GM19455 (cell line): ENCODE data around the gene TM4SF5.

Experiments used
- ATAC-seq: cut with Tn5 transposase; IDR thresholded peaks from one replicate; pipeline ENCODE4 v1.9.1; 2021; ENCODE audit not compliant: unreplicated experiment

The TM4SF5 gene

DNA sequence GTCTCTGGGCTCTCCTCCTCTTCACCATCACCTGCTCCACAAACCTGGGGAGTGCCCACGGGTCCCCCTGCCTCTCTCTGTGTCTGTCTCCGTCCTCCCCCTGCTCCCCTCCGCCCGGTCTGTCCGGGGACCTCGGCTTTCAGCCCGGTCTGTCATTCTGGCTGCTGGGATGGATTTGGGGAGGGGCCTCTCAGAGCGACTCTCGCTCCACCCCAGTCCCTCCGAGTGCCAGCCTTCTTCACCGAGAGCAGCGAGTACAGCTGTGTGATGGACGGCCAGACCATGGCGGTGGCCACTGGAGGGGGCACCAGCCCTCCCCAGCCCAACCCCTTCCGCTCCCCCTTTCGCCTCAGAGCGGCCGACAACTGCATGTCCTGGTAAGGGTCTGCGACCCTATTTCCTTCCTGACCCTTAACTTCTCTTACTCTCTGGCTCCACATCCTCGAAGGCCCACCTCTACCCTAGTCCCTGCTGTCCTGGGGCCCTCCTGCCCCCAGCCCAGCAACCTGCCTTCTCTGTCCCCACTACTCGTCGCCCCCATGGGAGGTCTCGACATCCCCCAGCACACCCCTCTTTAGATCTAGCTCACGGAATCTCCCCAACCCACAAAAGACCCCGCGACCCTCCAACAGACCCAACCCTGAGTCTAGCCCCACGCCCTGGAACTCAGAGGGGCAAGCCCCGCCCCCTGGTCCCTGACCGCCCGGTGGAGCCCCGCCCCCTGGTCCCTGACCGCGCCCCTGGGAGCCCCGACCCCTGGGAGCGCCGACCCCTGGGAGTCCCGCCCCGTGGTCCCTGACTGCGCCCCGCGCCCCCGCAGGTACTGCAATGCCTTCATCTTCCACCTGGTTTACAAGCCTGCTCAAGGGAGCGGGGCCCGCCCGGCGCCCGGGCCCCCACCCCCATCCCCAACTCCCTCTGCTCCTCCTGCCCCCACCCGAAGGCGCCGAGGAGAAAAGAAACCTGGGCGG, 26.4 kb upstream of the TM4SF5 start:
- ATAC-seq = no peak

DNA sequence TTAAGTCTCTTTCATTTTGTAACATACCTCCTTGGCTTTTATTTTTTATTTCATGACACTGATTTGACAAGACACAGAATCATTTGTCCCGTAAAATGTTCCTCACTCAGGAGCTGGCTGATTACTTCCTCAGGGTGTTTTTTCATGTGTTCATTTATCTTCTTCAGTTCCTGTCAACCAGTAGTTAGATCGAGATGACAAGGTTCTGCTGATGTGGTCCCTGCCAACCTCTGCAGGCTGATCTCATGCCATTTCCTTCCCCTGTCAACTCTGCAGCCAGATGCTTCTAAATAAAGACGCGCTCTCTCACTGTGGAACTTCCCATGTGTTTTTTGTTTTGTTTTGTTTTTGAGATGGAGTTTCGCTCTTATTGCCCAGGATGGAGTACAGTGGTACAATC, 23.8 kb upstream of the TM4SF5 start:
- ATAC-seq = no peak

DNA sequence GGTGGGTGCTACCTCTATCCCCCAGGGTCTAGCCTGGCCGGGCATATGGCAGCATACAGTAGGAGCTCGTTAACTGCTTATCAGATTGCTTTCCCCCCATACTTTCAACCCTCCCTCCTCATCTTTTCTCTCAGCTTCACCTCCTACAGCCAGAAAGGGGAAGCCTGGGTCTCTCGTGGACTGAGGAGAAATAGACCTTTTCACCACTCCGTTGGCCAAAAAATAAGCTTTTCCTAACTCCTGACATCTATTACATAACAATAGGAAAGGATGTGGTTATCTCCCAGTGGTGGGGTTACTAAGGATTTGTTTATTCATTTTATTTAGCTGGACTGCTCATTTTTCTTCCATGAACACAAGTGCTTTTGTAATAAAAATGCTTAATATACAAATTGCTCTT, 23.0 kb upstream of the TM4SF5 start:
- no peak for ATAC-seq

DNA sequence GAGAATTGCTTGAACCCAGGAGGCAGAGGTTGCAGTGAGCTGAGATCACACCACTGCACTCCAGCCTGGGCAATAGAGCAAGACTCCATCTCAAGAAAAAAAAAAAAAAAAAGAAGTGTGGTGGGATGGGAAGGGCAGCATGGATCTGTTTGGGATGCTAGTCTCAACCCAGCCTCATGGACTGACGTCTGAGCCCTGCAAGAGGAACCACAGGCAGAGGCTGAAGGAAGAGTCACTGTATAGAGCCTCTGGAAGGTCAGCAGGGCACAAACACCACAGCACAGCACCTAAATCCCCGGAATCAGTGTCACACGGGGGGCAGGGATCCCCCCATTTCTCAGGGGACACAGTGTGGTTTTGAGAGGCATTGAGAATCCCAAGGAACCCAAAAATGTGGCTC, 21.1 kb upstream of the TM4SF5 start:
- no peak for ATAC-seq

DNA sequence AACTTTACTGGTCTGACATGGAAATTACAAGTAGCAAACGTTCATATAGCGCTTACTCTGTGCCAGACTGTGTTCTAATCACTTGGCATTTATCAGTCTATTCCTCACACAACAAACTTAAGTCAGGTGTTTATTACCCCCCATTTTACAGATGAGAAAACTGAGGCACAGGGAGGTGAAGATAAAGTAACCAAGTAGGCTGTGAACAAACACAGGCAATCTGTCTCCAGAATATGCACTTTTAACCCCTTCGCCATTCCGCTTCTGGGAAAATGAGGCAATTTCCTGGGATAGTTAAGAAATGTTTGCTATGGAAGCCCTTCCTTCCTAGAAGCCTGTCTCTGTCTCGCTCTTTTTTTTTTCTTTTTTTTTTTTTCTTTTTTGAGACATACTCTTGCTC, 19.8 kb upstream of the TM4SF5 start:
- ATAC-seq = no peak

DNA sequence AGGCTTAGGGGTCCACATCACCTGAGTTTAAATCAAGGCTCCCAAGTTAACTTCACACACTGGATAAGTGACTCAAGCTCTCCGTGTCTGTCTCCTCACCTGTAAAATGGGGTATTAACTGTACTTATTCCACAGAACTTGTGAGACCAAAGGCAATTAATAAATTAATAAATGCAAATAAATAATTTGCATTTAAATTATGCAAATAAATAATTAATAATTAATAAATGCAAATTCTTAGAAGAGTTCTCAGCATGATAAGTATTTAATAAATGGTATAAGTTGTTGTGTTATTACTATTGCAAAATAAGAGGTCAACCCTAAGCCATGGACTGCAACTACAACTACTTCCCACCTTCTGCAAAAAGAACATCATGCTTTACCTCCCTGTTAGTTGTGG, 18.3 kb upstream of the TM4SF5 start:
- no peak for ATAC-seq

DNA sequence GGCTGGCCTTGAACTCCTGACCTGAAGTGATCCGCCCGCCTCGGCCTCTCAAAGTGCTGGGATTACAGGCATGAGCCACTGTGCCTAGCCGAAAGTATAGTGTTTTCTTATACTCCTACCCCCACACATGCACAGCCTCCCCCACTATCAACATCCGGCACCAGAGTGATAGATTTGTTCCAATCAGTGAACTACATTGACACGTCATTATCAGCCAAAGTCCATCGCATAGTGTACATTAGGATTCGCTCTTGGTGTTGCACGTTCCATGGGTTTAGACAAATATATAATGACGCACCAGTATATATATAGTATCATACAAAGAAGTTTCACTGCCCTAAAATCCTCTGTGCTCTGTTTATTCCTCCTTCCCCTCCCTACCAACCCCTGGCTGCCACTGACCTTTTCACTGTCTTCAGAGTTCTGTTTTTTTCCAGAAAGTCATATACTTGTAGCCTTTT, 11.9 kb upstream of the TM4SF5 start:
- no peak for ATAC-seq

DNA sequence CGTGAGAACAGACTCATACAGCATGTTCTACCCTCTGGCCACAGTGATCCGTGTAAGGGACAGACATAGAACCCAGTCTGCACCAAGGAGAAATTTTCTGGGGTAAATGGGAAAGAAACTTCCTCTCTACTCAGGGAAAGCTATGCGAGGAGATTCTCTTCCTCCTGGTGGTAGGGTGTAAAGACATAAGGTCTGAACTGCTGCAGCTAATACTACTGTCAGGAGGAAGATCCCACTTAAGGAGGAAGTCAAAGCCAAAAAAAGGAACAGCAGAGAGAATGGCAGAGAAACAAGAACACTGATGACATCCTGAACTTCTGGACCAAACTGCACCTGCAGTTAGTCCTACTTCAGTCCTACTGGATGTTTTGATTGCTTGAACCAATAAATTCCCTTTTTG, 7.1 kb upstream of the TM4SF5 start:
- no peak for ATAC-seq

DNA sequence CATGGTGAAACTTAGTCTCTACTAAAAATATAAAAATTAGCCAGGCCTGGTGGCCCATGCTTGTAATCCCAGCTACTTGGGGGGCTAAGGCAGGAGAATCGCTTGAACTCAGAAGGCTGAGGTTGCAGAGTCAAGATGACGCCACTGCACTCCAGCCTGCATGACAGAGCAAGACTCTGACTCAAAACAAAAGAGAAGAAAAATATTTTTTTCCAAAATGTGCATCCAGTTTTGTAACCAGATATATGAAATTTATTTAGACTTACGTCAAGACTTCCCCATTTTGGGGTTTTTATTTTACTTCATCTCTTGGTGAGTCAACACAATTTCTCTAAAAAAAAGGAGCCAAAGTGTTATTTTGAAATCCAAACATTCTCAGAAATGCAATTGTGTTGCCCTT, 5.5 kb upstream of the TM4SF5 start:
- no peak for ATAC-seq

DNA sequence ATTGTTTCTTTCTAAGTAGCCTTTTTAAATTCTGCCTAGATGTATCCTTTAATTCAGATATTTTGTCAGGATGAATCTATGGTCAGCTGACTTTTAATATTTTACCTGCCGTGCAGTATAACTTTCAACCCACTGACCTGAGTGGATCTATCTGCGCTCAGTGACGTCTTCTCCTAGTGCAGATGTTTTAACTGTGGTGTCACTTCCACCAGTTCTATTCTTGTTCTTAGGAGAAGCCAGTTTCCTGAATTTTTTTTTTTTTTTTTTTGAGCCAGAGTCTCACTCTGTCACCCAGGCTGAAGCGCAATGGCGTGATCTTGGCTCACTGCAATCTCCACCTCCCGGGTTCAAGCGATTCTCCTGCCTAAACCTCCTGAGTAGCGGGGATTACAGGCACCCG, 5.0 kb upstream of the TM4SF5 start:
- no peak for ATAC-seq

DNA sequence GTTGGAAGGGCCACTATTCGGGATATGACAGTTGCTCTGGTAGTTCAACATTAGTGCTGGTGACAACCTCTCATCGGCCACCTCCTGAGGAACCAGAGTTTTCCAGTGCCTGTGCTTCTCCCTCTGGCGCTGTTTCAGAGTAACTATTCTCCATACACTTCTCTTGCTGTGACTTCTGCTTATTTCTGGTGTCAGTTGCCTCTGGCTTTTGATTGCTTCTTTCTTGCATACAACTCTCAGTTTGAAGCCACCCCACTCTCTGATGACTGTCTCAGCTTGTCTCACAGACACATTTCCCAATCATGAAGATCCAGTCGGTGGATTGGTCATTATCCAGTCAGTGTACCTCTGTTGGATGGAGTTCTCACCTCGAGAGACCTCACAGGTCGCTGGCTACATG, 3.4 kb upstream of the TM4SF5 start:
- no peak for ATAC-seq

DNA sequence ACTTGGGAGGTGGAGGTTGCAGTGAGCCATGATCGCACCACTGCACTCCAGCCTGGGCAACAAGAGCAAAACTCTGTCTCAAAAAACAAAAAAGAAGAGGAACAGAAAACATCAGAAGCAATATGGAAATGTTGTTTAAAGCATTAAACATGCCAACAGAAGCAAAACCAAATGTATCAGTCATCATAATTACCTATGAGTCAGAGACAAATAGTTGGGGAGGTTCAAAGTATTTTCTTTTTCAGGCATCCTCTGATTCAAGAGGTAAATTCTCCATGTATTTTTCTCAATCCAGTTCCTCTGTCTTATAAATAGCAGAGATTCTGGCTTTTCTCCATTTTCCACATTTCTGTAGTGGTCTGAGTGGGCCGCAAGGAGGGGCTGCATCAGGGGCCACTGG, 2.1 kb upstream of the TM4SF5 start:
- ATAC-seq = no peak

DNA sequence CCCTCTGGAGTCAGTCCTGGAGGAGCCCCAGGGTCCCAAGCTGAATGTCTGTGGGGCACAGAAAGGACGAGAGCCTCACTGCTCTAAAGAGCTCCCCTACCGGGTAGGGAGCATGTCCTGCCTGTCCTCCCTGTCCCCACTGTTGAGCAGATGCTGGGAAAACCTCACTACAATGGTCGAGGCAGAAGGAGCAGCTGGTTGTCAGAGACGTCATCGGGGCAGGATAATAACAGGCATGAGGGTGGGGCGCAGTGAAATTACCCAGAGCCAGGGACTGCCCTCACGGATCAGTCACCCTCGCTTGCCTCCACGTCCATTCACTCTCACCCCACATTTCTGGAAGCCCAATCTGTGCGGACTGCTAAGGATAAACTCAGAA, 538 bp downstream of the TM4SF5 start:
- no peak for ATAC-seq

DNA sequence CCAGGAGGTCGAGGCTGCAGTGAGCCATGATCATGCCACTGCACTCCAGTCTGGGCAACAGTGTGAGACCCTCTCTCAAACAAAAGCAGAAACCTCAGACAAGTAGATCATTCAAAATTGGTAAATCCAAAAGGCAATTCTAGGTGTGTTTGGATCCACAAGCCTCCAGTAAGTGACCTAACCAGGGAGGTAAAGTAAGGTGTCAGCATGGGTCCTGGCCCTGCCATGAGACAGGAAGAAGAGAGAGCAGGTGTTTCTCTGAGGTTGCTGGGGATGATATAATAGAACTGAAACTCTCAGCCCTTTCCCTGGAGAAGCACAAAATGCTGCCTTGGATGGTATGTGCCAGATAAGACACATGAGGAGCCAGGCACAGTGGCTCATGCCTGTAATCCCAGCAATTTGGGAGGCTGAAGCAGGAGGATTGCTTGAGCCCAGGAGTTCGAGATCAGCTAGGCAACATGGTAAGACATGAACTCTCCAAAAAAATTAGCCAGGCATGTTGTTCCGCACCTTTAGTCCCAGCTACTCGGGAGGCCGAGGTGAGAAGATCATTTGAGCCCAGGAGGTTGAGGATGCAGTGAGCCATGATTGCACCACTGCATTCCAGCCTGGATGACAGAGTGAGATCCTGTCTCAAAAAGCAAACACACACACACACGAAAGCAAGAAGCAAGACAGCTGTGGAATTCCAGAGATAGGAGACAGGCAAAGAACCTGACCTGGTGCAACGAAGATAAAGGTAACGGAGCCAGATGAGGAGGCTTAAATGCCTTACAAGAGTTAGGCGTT, 6.5 kb downstream of the TM4SF5 start:
- ATAC-seq = no peak

DNA sequence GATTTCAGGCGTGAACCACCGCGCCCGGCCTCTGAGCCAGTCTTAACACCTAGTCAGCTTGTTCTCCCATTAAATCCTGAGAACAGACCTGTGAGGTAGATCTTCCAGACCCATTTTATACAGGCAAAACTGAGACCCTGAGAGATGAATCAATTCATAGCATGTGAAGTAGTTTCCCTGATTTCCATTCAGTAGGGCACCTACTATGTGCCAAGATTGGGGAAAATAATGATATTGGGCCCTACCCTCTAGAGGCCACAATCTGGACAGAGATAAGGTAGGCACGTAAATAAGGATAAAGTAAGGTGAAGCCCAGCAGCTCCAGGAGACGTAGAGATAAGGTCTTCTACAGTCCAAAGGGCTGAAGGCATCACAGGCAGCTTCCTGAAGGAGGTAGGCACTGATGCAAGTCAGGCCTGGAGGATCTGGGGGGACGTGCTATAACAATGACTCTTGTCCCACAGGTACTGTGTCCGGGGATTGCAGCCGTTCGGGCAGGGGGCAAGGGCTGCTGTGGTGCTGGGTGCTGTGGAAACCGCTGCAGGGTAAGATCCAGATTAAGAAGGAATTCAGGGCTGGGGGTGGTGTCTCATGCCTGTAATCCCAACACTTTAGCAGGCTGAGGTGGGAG, 8.8 kb downstream of the TM4SF5 start:
- ATAC-seq = no peak

DNA sequence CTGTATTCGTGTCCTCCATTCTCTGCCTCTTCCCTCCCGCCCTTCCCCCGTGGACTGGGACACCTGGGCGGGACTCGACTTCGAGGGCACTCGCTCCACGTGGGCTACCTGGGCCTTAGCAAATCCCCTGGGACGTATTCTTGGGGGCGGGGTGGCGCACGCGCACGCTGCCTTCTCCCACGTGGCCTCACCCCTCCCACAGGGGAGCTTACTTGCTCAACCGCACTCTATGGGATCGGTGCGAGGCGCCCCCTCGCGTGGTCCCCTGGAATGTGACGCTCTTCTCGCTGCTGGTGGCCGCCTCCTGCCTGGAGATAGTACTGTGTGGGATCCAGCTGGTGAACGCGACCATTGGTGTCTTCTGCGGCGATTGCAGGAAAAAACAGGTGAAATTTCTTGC, 11.0 kb downstream of the TM4SF5 start:
- no peak for ATAC-seq

DNA sequence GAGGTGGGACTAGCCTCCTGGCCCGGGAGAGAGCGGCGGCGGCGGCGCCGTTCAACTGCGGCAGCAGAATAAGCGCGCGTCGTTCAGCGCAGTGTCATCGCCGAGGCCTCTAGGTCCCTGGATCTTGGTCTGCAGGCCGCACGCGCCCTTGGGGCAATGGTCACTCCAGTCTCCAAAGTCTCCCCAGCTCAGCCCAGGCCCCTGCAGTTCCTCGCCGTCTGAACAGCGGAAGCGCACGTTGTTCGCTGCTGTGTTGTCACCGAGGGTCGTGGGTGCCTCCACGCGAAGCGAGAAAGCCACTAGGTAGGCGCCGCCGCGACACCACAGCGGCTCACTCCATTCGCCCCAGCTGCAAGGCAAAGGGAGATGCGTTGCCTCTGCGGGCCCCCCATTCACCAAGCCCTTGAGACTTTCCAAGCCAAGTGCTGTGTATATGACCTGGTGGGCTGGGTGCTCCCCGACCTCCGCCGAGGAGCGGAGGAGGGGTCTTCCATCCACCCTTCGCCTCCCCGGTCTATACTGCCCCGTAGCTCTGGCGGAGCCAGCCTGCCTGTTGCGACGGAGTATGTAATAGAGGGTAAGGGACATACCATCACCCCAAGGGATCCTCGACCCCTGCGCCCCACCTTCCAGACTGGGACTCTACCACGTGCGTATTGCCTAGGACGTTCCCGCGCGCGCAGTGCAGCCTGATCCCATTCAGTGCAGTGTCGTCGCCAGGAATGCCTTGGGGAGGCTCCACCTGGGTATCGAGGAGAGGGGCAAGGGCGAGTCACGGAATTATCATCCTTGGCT, 13.8 kb downstream of the TM4SF5 start:
- ATAC-seq = no peak

DNA sequence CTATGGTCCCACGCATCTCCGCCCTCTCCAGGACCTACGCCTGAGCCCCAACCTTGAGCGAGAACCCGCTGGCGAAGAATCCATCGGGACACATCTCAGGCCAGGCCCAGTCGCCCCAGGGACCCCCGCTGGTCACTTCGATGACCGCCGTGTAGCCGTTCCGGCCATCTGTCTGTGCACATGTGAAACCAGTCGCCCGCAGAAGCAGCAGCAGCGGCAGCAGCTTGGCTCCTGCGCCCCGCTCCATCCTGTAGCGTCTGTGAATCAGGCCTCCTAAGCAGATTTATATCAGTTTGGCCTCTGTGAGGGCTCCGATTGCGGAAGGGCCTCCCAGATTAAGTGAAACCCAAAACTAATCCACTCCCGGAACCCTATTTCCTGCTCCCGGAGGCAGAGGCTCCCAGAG, 14.4 kb downstream of the TM4SF5 start, which contains the start of gene VMO1:
Gene VMO1, minus strand, starts transcription at position 259 of the 406 bp plus-strand sequence. Its CDS starts 12 bp downstream, at position 247.
- no peak for ATAC-seq

DNA sequence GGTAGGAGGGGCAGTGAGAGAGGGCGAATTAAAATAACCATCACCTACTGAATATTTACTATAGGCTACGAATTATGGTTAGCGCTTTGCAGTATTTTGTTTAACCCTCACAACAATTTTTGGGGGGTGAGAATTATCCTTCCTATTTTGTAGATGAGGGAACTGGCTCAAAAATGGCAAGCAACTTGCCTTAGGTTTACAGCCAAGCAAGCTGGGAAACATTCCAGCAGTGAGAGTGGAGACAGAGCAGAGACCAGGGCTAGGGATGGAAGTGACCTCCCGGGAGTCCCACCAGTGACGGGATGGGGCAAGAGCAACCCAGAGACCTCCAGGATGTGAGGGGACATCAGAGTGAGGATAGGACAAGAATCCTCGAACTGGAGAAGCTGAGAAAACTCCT, 14.8 kb downstream of the TM4SF5 start:
- no peak for ATAC-seq

DNA sequence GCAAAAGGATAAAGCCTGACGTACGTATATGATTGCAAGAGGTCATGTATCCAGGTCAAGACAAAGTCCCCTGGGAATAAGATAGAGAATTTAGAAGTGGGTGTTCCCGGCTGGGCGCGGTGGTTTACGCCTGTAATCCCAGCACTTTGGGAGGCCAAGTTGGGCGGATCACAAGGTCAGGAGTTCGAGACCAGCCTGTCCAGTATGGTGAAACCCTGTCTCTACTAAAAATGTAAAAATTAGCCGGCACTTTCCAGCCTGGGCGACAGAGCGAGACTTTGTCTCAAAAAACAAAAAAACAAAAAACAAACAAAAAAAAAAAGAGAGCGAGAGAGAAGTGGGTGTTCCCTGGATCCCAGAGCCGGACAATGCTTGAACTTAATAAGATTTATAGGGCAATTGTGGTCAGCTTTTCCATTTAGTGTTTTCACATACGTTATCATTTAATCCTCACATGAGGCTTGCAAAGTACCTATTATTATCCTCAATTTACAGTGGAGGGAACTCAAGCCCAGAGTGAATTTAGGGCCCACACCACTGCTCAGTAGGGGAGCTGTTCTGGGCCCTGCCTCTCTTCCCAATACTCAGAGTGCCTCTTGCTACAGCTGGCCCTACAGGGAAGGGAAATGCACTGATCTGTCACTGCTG, 16.6 kb downstream of the TM4SF5 start:
- ATAC-seq = no peak
